ENCODE measurements around the gene FAM151B.

Gene FAM151B

GRCh38 chr5:80482578-80482977 lies 5.3 kb upstream of the FAM151B start:
- TF ChIP-seq ZFX (IDR thresholded peaks at IDR 0.05; ENCODE audit: borderline replicate concordance) = no peak
- TF ChIP-seq CTCF (IDR thresholded peaks at IDR 0.05) = no peak
- H3K27ac ChIP-seq = no peak overlapping the region

- TF ChIP-seq CTCF (IDR thresholded peaks at IDR 0.05) (no peak), ZFX (IDR thresholded peaks at IDR 0.05; ENCODE audit: borderline replicate concordance) (no peak)
- no peak overlapping the region for H3K27ac ChIP-seq
Measured at GRCh38 chr5:80483636-80484232, 4.2 kb upstream of the FAM151B start.

GRCh38 chr5:80487444-80487828 lies 464 bp upstream of the FAM151B start:
- TF ChIP-seq CTCF (IDR thresholded peaks at IDR 0.05) (no peak), ZFX (IDR thresholded peaks at IDR 0.05; ENCODE audit: borderline replicate concordance) (no peak)
- H3K27ac ChIP-seq = peak overlapping the region; percentile 94

GRCh38 chr5:80491296-80491695 lies 3.4 kb downstream of the FAM151B start:
- H3K27ac ChIP-seq = no peak overlapping the region
- no peak for TF ChIP-seq ZFX (IDR thresholded peaks at IDR 0.05; ENCODE audit: borderline replicate concordance)
- TF ChIP-seq CTCF (IDR thresholded peaks at IDR 0.05) = no peak

GRCh38 chr5:80492741-80493140 lies 4.8 kb downstream of the FAM151B start:
- TF ChIP-seq CTCF (IDR thresholded peaks at IDR 0.05) (no peak), ZFX (IDR thresholded peaks at IDR 0.05; ENCODE audit: borderline replicate concordance) (no peak)
- H3K27ac ChIP-seq = peak overlapping the region; percentile 42; the same call in 1 of the 2 replicates

- H3K27ac ChIP-seq = peak overlapping the region; percentile 42; the same call in 1 of the 2 replicates
Measured at GRCh38 chr5:80493443-80493842, 5.5 kb downstream of the FAM151B start.

GRCh38 chr5:80495891-80496290 lies 8.0 kb downstream of the FAM151B start:
- H3K27ac ChIP-seq = no peak overlapping the region
- no peak for TF ChIP-seq ZFX (IDR thresholded peaks at IDR 0.05; ENCODE audit: borderline replicate concordance)
- no peak for TF ChIP-seq CTCF (IDR thresholded peaks at IDR 0.05)

- no peak overlapping the region for H3K27ac ChIP-seq
- TF ChIP-seq ZFX (IDR thresholded peaks at IDR 0.05; ENCODE audit: borderline replicate concordance) = no peak
Measured at GRCh38 chr5:80502800-80503199, 14.9 kb downstream of the FAM151B start.

Data from 22Rv1 (cell line).